GM21619 (cell line): Measurements from ENCODE around the gene RAD23A.
A peak's percentile ranks its signal among the peaks of the same experiment; 100 is the strongest.
"Not testable (repeated sequence)": the region's sequence is repeated elsewhere in the genome, so short reads cannot be mapped to it uniquely, and the experiment has no call there.

Source experiments
- ATAC-seq: cut with Tn5 transposase; IDR thresholded peaks from one replicate; pipeline ENCODE4 v1.9.1; 2021; ENCODE audit not compliant: unreplicated experiment

The RAD23A gene

DNA sequence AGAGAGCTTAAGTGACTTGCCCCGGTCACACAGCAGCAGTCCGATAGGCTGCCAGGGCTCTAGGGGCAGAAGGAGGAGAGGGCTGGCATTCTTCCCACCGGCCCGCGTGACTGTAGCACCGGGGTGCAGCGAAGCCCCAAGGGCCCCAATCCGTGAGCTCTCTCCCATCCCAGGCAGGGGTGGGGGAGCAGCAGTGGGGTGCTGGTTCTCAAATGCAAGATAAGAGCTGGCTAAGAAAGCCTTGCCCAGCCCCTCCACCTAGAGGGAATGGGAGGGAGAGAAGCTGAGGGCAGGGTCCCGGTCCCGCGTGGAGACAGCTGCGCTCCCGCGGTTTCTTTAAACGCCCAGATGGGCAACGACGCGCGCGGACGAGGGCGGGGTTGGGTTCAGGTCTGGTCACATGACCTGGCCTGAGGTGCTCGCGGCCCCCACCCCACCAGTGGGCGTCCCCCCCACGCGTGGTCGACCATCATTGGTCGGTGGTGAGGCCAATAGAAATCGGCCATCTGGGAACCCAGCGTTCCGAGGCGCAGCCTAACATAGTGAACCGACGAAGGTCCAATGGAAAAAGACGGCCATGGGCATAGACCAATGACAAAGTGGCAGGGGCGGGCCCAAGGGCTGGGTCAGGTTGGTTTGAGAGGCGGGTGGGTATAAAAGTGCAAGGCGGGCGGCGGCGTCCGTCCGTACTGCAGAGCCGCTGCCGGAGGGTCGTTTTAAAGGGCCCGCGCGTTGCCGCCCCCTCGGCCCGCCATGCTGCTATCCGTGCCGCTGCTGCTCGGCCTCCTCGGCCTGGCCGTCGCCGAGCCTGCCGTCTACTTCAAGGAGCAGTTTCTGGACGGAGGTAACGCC is 7.5 kb upstream of the RAD23A start, which contains the start of gene CALR:
CALR (plus strand) TSS at position 683 of the 852 bp plus-strand sequence; CDS start at position 754, 71 bp downstream.
- peak; percentile 82 for ATAC-seq

DNA sequence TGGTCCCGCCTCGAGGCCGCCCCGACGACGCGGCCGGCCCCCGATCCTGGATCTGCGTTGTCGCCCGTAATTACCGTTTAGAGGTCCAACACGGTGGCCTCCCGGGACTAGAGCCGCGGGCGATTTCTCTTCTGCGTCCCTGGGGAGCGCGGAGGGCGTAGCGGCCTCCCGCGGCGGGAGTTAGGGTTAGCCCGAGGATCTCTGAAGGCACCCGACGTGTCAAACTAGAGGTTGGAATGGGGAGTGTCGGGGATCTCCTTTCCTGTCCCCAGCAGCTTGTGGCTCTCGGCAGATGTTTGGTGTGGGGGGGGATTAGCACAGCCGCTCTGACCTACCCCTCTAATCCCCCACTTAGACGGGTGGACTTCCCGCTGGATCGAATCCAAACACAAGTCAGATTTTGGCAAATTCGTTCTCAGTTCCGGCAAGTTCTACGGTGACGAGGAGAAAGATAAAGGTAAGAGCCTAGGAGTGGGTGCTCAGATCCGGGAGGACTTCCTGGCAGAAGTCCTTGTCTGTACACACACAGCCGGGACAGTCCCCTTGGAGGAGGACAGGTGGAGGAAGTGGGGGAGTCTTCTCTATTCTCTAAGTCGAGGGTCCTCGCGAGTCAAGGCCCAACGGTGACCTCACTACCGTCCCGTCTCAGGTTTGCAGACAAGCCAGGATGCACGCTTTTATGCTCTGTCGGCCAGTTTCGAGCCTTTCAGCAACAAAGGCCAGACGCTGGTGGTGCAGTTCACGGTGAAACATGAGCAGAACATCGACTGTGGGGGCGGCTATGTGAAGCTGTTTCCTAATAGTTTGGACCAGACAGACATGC is 6.7 kb upstream of the RAD23A start:
- peak; percentile 4 for ATAC-seq

DNA sequence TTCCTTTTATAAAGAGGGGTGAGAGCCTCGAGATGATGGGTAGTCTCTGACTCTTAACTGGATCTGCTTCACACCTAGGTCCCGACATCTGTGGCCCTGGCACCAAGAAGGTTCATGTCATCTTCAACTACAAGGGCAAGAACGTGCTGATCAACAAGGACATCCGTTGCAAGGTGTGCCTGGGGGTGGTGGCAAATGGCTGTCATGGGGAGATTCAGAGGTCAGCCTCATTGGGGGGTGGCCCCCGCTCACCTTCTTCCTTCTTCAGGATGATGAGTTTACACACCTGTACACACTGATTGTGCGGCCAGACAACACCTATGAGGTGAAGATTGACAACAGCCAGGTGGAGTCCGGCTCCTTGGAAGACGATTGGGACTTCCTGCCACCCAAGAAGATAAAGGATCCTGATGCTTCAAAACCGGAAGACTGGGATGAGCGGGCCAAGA is 5.7 kb upstream of the RAD23A start:
- ATAC-seq, result no peak

DNA sequence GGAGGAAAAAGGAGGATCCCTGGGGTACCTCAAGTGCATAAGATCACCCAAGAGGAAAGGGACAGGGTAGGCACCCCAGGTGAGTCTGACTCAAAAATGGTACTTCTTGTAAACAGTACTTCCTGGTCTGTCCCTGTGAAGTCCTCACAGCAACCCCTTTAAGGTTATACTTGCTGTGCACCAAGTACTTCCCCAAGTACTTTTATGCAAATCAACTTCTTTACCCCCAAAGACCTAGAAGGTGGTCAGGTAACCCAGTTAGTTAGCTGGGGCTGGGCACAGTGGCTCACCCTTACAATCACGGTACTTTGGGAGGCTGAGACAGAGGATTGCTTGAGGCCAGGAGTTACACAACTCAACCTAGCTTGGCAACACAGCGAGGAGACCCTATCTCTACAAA is 4.8 kb upstream of the RAD23A start:
- ATAC-seq, result no peak

DNA sequence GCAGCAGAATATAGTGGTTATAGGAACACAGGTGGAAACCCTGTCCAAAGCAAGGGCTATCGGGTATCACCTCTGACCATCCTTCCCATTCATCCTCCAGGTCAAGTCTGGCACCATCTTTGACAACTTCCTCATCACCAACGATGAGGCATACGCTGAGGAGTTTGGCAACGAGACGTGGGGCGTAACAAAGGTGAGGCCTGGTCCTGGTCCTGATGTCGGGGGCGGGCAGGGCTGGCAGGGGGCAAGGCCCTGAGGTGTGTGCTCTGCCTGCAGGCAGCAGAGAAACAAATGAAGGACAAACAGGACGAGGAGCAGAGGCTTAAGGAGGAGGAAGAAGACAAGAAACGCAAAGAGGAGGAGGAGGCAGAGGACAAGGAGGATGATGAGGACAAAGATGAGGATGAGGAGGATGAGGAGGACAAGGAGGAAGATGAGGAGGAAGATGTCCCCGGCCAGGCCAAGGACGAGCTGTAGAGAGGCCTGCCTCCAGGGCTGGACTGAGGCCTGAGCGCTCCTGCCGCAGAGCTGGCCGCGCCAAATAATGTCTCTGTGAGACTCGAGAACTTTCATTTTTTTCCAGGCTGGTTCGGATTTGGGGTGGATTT is 2.1 kb upstream of the RAD23A start:
- no peak for ATAC-seq

DNA sequence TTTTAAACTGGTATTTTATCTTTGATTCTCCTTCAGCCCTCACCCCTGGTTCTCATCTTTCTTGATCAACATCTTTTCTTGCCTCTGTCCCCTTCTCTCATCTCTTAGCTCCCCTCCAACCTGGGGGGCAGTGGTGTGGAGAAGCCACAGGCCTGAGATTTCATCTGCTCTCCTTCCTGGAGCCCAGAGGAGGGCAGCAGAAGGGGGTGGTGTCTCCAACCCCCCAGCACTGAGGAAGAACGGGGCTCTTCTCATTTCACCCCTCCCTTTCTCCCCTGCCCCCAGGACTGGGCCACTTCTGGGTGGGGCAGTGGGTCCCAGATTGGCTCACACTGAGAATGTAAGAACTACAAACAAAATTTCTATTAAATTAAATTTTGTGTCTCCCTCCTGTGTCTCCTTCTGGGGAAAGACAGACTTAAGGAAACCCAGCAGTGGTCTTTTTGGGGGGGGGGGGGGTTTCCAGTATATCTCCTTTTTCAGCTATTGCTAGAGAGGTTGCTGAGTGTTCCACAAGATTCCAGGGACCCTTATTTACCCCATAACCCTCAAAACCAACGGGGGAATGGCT is 1.5 kb upstream of the RAD23A start:
- ATAC-seq, result no peak

DNA sequence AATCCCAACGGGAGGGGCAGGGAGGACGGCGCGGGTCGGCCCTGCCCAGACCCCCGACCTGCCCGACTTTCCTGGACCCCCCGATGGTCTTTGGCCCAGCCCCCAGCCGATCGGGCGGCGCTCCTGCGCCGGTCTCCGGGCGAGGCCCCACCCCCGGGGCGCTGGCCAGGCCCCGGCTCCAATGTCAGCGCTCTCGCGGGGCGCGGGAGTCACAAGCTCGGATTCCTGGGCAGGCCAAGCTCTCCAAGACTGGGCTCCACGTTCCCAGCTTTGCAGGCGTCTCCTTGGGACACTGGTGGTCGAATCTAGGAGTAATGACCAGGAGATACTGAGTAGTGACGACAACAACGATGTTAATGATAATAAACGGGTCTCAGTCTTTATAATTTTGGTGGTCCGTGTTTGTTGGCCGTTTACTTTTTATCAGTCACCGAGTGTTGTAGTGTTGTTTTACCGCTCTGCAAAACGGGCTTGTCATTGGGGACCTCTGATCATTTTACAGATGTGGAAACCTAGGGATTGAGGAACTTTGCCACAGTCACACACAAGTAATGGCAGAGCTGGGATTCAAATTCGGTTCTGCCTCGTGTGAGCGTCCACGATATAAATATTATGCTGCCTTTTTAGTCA is 545 bp downstream of the RAD23A start:
- peak; percentile 35 for ATAC-seq

DNA sequence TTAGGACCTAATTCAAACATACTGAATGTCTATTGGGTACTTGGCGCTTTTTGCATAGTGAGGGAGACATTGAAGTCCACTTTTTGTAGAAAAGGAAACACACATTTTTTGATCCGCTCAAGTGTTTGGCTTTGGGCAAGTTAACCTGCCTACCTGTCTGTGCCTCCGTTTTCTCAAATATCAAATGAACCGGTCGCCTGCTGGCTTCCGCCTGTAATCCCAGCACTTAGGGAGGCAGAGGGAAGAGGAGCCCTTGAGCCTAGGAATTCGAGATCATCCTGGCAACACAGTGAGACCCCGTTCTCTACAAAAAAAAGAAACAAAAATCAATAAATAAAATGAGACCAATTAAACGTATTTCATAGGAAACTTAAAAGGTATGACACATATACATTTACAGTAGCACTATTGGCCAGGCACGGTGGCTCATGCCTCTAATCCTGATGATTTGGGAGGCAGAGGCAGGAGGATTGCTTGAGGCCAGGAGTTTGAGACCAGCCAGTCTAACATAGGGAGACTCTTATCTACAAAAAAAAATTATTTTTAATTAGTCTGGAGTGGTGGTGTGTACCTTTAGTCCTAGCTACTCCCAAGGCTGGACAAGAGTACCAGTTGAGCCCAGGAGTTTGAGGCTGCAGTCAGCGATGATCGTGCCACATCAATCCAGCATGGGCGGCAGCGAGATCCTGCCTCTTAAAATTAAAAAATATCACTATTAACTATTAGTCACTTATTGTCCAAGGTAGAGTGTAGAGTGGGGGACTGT is 1.3 kb downstream of the RAD23A start:
- ATAC-seq, result no peak

DNA sequence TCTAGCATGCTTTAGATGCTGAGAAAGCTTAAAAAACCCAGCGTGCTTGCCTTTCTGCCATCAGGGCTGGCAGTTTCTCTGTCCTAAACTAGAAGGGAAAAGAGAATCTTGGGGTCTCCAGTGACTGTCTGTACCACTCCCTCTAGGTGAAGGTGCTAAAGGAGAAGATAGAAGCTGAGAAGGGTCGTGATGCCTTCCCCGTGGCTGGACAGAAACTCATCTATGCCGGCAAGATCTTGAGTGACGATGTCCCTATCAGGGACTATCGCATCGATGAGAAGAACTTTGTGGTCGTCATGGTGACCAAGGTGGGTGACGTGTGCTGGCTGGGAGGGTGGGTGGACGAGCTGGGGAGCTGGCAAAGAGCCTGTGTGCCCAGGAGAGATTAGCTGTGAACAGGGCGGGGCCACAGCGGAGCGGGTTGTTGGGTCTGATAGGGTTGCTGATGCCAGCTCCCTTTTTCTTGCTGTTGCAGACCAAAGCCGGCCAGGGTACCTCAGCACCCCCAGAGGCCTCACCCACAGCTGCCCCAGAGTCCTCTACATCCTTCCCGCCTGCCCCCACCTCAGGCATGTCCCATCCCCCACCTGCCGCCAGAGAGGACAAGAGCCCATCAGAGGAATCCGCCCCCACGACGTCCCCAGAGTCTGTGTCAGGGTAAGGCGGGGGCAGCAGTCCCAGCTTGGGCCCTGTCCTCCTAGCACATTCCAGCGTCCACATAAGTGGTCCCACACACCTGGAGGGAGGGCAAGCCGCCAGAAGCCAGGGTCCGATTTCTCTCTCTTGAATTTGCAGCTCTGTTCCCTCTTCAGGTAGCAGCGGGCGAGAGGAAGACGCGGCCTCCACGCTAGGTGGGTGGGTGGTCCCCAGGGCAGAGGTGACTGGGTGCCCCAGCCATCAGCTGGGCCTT is 2.3 kb downstream of the RAD23A start:
- ATAC-seq, result no peak

DNA sequence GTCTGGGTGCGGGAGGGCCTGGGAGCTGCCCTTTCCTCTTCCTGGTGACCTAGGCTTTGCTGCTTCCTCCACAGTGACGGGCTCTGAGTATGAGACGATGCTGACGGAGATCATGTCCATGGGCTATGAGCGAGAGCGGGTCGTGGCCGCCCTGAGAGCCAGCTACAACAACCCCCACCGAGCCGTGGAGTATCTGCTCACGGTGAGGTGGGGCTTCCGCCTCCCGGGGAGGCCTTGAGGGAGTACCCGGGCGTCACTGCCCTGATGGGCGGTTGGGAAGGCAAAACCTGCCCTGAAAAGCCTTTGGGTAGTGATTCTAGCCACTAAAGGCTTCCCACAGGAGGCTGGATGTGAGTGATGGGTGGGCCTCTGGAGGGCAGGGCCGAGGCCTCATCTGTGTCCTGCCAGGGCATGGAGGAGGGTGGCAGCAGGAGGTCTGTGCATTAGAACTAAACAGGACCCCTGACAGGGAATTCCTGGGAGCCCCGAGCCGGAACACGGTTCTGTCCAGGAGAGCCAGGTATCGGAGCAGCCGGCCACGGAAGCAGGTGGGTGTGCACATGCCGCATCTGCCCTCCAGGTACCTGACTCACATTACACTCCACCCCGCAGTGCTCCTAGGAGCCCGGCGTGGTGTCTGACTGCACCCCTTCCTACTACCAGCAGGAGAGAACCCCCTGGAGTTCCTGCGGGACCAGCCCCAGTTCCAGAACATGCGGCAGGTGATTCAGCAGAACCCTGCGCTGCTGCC is 3.1 kb downstream of the RAD23A start:
- ATAC-seq, result no peak

DNA sequence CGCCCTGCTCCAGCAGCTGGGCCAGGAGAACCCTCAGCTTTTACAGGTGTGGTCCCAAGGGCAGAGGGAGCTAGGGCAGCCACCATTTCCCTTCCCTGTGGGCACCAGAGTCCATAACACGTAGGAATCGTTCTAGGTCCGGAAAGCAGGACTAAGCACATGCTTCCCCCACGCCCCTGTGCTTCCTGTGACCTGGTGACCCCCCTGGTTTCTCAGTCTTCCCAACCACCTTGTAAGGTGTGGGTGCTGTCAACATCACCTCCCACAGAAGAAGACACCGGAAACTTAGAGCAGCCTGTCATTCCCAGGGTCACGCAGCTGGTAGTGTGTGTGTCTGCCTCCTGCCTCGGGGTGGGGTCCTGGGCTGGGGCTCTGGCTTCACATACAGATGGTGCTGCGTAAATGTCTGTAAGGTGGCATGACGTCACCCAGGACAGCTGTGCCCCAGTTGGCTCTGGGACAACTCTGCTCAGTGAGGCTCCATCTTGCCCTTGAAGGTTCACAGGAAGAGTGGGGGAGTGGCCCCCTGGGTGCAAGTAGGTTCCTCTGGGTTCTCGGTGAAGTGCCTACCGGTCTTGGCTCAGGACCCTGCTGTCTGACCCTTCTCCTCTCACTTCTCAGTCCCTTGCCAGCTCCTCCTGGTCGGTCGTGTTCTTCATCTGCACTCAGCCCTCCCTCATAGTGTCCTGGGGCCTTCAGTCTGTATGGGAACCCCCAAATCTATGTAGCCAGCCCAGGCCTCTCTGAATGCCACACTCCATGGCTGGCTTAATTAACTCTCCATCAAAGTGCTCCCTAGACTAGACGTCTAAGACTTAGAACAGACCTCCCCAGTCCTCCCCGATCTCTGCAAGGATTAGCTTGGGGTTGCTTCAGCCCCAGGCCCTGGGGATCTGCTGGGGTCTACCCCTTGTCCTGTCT is 4.0 kb downstream of the RAD23A start:
- no peak for ATAC-seq

DNA sequence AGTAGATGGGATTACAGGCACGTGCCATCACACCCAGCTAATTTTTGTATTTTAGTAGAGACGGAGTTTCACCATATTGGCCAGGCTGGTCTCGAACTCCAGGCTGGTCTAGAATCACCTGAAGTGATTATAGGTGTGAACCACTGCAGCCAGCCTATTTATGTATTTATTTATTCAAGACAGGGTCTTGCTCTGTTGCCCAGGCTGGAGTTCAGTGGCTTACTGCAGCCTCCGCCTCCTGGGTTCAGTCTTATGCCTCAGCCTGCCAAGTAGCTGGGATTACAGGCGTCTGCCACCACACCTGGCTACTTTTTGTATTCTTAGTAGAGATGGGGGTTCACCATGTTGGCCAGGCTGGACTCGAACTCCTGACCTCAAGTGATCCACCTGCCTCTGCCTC is 6.4 kb downstream of the RAD23A start:
- not testable (repeated sequence) for ATAC-seq

DNA sequence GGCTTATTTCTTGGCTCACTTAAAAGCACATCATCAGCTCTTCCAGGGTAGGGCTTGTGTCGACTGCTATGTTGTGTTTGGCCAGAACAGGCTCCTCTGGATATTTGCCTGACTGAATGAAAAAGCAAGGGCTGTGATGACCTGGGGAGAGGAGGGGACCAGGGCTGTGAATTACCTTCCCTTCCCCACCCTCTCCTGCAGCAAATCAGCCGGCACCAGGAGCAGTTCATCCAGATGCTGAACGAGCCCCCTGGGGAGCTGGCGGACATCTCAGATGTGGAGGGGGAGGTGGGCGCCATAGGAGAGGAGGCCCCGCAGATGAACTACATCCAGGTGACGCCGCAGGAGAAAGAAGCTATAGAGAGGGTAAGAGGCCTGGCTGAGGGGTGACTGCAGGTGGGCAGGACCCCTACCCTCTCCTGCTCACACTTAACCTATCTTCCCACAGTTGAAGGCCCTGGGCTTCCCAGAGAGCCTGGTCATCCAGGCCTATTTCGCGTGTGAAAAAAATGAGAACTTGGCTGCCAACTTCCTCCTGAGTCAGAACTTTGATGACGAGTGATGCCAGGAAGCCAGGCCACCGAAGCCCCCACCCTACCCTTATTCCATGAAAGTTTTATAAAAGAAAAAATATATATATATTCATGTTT is 7.0 kb downstream of the RAD23A start:
- ATAC-seq, result no peak

DNA sequence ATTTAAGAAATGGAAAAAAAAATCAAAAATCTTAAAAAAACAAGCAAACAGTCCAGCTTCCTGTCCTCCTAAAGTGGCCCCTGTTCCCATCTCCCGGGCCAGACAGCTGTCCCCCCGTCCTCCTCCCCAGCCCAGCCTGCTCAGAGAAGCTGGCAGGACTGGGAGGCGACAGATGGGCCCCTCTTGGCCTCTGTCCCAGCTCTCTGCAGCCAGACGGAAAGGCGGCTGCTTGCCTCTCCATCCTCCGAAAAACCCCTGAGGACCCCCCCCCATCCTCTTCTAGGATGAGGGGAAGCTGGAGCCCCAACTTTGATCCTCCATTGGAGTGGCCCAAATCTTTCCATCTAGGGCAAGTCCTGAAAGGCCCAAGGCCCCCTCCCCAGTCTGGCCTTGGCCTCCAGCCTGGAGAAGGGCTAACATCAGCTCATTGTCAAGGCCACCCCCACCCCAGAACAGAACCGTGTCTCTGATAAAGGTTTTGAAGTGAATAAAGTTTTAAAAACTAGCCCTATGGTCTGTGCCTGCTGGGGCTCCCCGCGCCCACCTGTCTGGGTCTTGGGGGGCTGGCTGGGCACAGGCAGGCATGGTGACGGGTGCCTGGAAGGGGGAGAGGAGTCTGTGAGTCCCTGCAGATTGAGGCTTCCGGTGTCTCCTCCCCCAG is 7.6 kb downstream of the RAD23A start:
- ATAC-seq, result no peak

DNA sequence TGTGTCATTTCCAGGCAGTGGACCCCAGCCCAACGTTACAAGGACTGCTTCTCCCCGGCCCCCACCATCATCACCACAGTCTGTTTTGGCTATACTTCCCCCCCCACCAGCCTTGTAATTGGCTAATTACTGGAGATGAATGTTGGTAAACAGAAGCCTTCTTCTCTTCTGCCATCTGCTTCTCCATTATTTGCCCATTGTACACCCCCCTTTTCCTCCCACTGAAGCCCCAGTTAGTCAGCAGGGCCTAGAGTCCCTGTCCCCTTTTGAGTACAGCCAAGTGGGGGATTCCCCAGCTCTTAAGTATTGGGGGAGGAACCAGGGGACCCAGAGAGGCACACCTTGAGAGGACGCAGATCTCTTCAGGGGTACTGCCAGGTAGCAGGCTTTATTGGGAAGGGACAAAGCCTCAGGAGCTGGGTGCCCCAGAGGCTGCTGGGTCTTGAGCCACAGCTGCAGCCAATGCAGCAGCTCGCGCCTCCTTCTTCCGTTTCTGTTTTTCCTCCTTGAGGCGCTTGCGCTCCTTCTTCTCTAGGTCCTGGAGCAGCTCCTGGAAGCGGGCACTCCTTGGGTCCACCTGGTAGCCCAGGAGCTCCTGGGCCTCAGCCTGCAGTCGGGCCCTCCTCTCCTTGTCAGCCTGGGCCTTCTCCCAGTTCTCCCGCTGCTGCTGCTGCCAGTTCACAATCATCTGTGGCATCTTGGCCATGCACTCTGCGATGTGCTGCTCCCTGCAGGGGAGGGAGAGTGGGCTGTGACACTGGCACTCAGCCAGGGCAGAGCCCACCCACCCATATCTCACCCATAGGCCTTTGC is 8.3 kb downstream of the RAD23A start:
- ATAC-seq, result no peak
